ENCODE results near the gene LATS1. TPM values are rescaled to one million over a fixed set of nuclear protein-coding genes. Genes with fewer than 3 reads are reported as not detected.

The LATS1 gene
- total RNA-seq: 10 to 100 TPM; 31.2 to 55.0 (median 44.4) TPM

DNA sequence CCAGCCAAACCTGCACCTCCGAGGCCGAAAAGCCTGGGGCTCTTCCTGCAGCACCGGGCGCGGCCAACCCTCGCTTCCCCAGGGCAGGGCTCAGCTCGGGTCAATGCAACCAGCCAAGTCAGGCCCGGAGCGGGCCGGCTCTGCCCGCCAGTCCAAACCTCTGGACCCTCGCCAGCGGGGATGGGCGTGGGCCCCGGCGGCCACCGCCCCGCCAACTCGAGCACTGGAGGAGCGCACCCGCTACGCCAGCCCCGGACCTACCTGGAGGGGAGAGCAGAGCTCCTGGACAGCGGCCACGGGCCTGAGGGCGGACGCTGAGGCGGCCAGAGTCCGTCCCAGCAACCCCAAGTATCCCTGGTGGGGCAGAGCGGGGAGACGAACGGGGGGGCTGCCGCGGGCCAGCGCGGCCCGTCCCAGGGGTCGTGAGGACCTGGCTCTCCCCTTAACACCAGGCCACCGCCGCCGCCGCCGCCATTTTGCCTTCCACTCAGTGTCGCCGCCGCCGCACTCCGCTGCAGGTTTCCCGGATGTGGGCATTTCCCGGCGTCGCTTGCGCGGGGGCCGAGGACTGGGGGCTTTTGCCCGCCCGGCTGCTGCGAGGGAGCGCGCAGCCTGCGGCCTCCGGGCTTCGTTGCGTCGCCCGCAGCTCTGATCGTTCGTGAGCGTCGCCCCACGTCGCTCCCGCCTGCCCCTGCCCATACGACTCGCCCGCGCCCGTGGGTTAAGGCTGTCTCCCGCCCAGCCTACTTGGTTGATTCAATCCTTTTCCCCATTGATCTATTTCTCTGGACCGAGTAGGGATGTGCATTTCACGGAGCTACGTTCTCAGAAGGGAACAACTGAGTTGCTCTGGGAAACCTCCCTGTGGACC is at the start of gene LATS1:
TSS of gene LATS1 (minus strand) at position 514 of the 871 bp plus-strand sequence. CDS start 15,975 bp downstream, outside the sequence.
- H3K4me1 ChIP-seq: peaks cover 32% of the 10 kb centered on the region
- no peaks in the 10 kb centered on the region for H3K27me3 ChIP-seq
- TF ChIP-seq POLR2A (IDR thresholded peaks at IDR 0.05) (peak; percentile 48 to 86), POLR2AphosphoS5 (IDR thresholded peaks at IDR 0.05) (peak in 2 of 3 donors; percentile 40 to 73), EP300 (IDR thresholded peaks at IDR 0.05) (no peak)
- TF ChIP-seq, protein P1, sequence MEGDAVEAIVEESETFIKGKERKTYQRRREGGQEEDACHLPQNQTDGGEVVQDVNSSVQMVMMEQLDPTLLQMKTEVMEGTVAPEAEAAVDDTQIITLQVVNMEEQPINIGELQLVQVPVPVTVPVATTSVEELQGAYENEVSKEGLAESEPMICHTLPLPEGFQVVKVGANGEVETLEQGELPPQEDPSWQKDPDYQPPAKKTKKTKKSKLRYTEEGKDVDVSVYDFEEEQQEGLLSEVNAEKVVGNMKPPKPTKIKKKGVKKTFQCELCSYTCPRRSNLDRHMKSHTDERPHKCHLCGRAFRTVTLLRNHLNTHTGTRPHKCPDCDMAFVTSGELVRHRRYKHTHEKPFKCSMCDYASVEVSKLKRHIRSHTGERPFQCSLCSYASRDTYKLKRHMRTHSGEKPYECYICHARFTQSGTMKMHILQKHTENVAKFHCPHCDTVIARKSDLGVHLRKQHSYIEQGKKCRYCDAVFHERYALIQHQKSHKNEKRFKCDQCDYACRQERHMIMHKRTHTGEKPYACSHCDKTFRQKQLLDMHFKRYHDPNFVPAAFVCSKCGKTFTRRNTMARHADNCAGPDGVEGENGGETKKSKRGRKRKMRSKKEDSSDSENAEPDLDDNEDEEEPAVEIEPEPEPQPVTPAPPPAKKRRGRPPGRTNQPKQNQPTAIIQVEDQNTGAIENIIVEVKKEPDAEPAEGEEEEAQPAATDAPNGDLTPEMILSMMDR (IDR thresholded peaks at IDR 0.05): no peak
- no peaks in the 10 kb centered on the region for H3K36me3 ChIP-seq
- WGBS: under 1% methylated on average over 44 of the region's 82 CpGs
- H3K27ac ChIP-seq: peak within 1 kb of the TSS; percentile 95
- peak; percentile 94 to 96 for DNase-seq (ENCODE audit: low spot score in 2 of 2)
- H3K4me3 ChIP-seq: peak within 1 kb of the TSS; percentile 74
- no peaks in the 10 kb centered on the region for H3K9me3 ChIP-seq

- peaks cover 18% of the 10 kb centered on the region for H3K36me3 ChIP-seq
- WGBS: 53% methylated on average over 3 of the region's 3 CpGs
- TF ChIP-seq POLR2A (IDR thresholded peaks at IDR 0.05) (no peak), POLR2AphosphoS5 (IDR thresholded peaks at IDR 0.05) (no peak), EP300 (IDR thresholded peaks at IDR 0.05) (no peak)
- TF ChIP-seq, protein P1 (IDR thresholded peaks at IDR 0.05): no peak
- no peaks in the 10 kb centered on the region for H3K27me3 ChIP-seq
- no peaks in the 10 kb centered on the region for H3K9me3 ChIP-seq
- no peak overlapping the region for H3K27ac ChIP-seq
- DNase-seq (ENCODE audit: low spot score in 2 of 2): no peak
- no peak overlapping the region for H3K4me3 ChIP-seq
- H3K4me1 ChIP-seq: no peaks in the 10 kb centered on the region
Measured at GRCh38 chr6:149766156-149766769, 48.4 kb upstream of the LATS1 start.

DNA sequence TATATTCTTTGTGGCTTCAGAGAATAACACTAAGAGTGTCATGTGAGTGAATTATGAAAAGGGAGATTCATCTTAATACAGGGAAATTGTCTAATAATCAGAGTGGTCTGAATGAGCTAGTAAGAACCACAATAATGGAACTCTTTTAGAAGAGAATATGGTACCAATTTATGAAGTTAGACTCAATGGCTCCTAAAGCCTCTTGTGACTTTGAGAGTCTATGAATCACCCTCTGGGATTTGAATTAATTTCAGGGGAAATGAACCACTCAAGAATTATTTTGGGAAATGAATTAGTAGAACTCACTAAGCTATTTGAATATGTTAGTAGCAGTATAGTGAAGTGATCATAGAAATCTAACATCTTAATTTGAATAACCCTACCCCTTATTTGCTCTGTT is 46.0 kb upstream of the LATS1 start:
- H3K4me3 ChIP-seq: no peak overlapping the region
- H3K36me3 ChIP-seq: peaks cover 28% of the 10 kb centered on the region
- H3K9me3 ChIP-seq: no peaks in the 10 kb centered on the region
- H3K27me3 ChIP-seq: no peaks in the 10 kb centered on the region
- DNase-seq (ENCODE audit: low spot score in 2 of 2): no peak
- no peaks in the 10 kb centered on the region for H3K4me1 ChIP-seq
- H3K27ac ChIP-seq: no peak overlapping the region
- TF ChIP-seq POLR2AphosphoS5 (IDR thresholded peaks at IDR 0.05) (no peak), POLR2A (IDR thresholded peaks at IDR 0.05) (no peak), EP300 (IDR thresholded peaks at IDR 0.05) (no peak)
- TF ChIP-seq, protein P1 (IDR thresholded peaks at IDR 0.05): no peak

- Histone ChIP-seq H3K4me3 (no peak overlapping the region), H3K36me3 (peaks cover 11% of the 10 kb centered on the region), H3K4me1 (no peaks in the 10 kb centered on the region), H3K27me3 (no peaks in the 10 kb centered on the region), H3K9me3 (no peaks in the 10 kb centered on the region), H3K27ac (no peak overlapping the region)
- DNase-seq (ENCODE audit: low spot score in 2 of 2): no peak
- no peak for TF ChIP-seq POLR2A (IDR thresholded peaks at IDR 0.05)
- TF ChIP-seq, protein P1 (IDR thresholded peaks at IDR 0.05): no peak
- no peak for TF ChIP-seq POLR2AphosphoS5 (IDR thresholded peaks at IDR 0.05)
- TF ChIP-seq EP300 (IDR thresholded peaks at IDR 0.05): no peak
- WGBS: 91% methylated on average over 1 of the region's 1 CpG
Measured at GRCh38 chr6:149761438-149761837, 43.5 kb upstream of the LATS1 start.

GRCh38 chr6:149756261-149756636 is 38.3 kb upstream of the LATS1 start:
- peaks cover 10% of the 10 kb centered on the region for H3K36me3 ChIP-seq
- H3K27ac ChIP-seq: no peak overlapping the region
- no peaks in the 10 kb centered on the region for H3K9me3 ChIP-seq
- TF ChIP-seq POLR2AphosphoS5 (IDR thresholded peaks at IDR 0.05) (no peak), EP300 (IDR thresholded peaks at IDR 0.05) (no peak), POLR2A (IDR thresholded peaks at IDR 0.05) (no peak)
- TF ChIP-seq, protein P1 (IDR thresholded peaks at IDR 0.05): no peak
- 93% methylated on average over 7 of the region's 7 CpGs for WGBS
- H3K4me1 ChIP-seq: peaks cover 13% of the 10 kb centered on the region
- no peak for DNase-seq (ENCODE audit: low spot score in 2 of 2)
- H3K27me3 ChIP-seq: no peaks in the 10 kb centered on the region
- no peak overlapping the region for H3K4me3 ChIP-seq
